Fibroblast of peridontal ligament (primary cell): ENCODE data around the gene DSCAML1.

ENCODE experiments used
- DNase-seq: peaks from one replicate; pipeline ENCODE4 v3.0.0-alpha.2; 2010; ENCODE audit errors: extremely low read depth

DSCAML1 gene

DNA sequence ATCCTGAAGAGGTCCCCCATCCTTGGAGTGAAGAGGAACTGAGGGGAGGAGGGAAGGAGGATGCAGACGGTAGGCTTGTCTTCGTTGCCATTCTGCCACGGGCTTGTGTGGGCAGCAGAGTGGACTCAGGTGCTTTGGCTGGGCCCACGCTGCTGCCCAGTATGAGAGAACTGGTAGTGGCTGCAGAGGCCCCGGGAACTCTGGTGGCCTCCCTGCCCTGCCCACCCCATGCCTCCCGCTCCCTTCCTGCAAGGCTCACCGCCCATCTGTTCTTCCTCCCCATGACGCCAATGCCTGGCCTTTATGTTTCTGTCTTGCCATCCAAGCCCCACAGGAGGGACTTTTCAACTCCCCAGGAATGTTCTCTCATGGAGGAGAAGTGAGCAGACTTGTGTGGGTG lies 157.4 kb downstream of the DSCAML1 start:
- no peak for DNase-seq

GRCh38 chr11:117638911-117639543 lies 158.0 kb downstream of the DSCAML1 start:
- no peak for DNase-seq

DNA sequence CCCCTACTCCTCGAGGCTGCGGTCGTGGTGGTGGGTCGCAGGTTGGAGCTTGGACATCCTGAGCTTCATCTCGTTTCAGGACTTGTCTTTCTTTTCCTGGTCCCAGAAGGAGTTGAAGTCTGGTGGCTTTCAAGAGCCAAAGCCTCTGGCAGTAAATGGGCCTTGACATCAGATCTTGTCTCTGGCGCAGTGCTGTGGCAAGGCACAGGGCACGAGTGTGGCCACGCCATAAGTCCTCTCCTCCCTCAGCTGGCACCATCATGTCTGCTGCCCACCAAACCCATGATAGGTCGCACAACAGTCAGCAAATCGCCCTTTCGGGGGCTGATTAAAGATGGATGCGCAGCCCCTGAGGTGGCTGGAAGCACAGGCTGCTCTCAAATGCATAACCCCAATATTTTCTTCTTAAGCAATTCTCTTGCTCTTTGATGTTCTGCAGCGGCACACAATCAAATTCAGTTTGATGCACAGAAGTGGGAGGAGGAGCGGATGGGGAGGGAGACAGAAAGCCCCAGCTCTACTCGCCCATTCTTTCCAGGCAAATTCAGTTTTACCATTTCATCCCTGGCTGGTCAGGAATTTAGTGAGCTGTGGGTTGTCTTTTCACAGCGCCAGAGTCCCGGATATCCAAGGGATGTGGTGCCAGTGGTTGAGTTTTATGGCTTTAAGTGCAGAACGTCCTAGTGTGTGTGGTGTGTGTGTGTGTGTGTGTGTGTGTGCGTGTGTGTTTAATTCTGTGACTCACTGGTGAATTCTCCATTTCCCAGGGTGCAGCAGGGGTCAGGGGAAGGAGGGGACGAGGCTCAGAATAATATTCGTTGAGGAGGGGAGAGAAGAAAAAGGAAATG lies 162.0 kb downstream of the DSCAML1 start:
- DNase-seq, result no peak

DNA sequence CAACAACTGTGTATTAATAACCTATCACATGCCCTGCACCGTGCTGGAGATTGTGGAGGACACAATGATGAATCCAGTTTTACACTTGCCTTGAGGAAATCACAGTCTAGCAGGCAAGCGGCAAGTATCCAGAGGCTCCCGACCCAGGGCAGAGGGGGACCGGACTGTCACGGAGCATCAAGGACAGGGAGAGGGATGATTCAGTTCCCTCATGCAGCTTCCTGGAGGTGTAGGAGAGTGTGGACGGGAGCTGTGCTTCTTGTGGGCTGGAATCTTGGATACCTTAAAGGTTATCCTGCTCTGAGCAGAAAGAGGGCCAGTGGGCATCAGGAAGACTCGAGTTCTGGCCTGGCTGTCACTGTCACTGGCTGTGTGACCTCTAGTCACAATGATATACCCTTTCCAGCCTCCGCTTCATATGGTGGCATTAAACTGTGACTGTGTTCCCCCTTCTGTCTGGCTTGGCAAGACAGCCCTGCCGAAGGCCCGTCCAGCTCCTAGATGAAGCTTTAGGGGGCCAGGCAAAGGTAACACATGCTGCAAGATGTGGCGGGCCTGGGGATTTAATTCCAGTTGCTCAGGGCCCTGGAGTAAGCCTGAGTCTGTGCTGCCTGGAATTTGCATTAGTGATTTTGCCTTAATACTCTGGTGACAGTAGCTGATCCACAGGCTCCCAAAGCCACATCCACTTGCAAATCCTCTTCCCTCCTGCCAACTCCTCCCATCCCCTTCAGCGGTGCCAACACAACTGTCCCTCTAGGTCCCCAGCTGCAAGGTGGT lies 162.8 kb downstream of the DSCAML1 start:
- no peak for DNase-seq

DNA sequence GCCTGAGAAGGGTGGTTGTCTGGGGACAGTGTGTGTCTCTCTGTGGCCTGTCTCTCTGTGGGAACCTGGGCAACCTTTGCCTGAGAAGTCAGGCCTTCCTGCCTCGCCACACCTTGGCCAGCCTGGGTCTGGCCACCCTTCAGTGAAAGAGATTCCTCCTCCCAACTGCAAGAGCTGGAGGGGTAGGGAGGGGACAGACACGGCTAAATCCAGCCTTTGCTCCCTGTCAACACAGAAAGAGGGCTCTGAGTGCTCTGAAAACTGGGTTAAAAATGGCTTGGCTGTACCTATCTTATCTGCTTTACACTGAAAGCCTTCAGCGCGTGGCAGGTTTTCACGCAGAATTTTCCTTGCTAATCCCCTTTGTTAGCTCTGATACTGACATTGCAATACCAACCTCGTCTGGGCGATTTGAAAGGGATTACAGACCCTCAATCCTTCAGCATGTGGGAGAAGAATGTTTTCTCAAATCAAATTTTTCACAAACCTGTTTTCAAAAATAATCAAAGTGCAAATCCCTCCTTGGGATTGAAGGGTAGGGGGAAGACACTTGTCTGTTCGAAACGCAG lies 163.7 kb downstream of the DSCAML1 start:
- no peak for DNase-seq

DNA sequence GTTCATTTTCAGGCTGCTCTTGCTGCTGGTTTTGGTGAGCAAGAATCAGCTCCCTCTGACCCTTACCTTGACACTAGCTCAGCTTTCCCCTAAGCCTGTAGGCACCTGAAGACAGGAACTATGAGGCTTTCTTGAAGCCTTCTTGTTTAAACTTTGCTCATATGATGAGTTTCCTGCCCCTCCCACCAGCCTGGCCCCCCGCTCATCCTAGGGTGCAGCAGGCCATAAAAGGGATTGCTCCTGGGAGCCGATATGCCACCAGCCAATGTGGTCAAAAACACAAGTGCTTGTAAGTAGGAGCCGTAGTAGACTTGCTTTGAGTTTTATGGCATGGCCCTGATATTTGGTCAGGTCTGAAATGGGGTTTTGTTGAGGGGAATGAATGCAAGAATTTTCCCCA lies 164.7 kb downstream of the DSCAML1 start:
- no peak for DNase-seq

DNA sequence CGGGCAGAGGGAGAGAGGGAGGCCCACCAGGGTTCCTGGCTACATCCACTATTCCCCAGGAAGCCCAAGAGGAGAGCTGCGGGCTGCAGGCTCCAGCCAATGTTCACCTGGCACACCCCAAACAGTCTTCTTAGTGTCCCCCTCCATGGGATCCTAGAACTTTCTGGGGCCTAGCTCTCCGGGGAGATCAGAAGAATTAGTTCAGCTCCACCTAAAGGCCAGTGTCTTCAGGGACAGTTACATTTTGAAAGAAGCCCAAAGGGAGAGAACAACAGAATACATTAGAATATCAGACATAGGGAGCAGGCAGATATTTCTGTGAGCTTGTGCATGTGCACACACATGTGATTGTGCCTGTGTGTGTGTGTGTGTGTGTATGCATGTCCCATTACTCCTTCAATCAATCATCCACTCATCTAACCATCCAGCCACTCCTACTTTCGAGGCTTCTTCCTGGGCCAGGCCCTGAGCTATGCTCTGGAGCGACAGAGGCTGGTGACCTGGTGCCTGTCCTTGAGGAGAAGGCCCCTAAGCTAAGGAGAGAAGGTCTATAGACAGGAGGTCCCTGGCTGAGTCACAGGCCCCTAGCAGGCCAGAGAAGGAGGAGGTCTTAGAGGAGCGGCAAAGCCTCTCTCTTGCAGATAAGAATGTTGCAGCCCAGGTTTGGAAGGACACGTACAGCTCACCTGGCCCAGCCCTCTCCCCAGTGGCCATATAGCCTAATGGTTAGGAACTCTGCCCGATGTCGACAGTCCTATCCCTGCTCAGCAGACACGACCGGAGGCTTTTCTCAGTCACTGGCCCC lies 165.5 kb downstream of the DSCAML1 start:
- no peak for DNase-seq

GRCh38 chr11:117629891-117630538 lies 167.0 kb downstream of the DSCAML1 start:
- no peak for DNase-seq

GRCh38 chr11:117629146-117629545 lies 167.9 kb downstream of the DSCAML1 start:
- no peak for DNase-seq

GRCh38 chr11:117627259-117627658 lies 169.8 kb downstream of the DSCAML1 start:
- DNase-seq, result no peak

DNA sequence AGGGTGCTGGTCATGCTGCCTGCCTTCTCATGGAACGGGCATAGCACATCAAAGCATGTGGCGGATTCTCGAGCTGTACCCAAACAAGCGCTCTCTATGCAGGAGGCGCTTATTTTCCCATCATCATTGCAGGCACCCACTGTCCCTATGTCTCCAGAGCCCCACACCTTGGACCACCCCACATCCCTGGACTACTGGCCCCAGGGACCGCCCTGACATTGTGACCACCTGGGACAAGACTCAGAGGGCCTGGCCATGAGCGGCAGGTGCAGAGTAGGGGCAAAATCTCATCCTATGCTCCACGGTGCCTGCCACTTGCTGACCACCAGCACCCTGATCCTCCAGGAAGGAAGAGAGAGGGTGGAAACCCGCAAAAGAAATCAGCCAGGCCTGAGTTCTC lies 170.4 kb downstream of the DSCAML1 start:
- no peak for DNase-seq

- no peak for DNase-seq
Observed at GRCh38 chr11:117625237-117625636, 171.8 kb downstream of the DSCAML1 start.

- no peak for DNase-seq
Observed at GRCh38 chr11:117623831-117624271, 173.2 kb downstream of the DSCAML1 start.

DNA sequence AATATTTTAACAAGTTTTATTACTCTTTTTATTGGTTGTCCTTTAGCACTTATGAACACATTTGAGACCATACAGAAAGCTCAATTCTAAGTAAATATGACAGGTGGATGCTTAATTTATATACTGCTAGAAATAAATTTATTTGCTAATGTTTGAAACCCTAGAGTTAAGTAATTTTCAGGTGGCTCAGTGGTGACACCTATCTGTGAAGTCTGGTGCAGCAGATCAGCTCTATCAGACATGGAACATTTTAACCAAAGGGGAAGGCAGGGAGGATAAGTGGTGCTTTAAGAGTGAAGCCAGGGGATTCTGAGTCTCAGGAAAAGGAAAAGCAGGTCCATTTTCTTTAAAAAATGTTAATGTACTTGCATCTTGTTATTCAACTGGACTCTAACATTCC lies 175.8 kb downstream of the DSCAML1 start:
- DNase-seq, result peak; percentile 9

GRCh38 chr11:117620659-117621058 lies 176.4 kb downstream of the DSCAML1 start:
- no peak for DNase-seq

DNA sequence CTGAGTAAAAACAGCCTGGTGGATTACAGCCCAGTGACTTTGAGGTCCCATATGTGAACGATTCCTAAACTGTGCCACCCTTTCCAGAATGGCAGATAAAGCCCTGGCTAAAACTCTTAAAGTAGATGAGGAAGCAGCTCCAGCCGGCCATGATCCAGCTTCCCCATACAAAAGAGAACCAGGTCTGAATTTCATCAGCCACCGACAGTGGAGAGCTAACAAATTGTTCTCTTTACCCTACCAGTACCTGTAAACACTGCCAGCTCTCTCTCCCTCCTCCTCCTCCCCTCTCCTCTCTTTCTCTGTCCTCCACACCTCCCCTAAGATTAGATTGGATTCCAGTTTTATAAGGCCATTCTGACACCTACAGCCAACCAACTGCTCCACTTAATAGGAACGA lies 176.9 kb downstream of the DSCAML1 start:
- DNase-seq, result no peak

DNA sequence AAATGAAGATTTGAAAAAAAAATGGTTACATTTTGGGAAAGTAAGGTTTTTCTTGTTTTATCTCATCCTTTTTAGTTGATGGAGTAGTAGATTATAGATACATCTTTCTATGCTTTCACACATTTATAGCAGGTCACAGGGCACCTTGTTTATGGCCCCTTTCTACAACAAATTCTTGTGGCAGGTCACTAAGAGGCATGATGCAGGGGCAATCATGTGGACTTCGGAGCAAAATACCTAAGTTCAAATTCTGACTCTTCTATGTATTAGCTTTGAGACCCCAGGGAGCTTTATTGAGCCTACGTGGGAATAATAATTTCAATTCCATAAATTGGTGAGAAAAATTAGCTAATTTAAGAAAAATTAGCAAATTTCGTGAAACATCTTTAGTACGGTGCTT lies 177.4 kb downstream of the DSCAML1 start:
- DNase-seq, result no peak

DNA sequence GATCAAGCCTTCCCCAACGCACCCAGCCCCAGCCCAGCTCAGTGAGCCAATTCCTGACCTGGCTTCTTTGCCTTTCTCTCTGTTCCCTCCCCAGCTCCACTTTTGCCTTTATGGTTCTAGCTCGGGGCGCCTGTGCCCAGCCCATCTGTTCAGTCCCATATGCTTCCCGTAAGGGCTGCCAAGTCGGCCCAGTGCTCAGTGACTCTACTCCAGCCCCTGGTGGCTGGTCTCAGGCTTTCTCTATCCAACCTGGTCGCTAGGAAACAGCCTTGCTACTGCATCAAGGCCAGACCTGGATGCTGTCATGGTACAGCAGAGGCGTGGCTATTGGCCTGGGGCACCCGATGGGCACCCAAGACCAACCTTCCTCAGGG lies 178.0 kb downstream of the DSCAML1 start:
- no peak for DNase-seq

GRCh38 chr11:117618302-117618981 lies 178.6 kb downstream of the DSCAML1 start:
- DNase-seq, result no peak

DNA sequence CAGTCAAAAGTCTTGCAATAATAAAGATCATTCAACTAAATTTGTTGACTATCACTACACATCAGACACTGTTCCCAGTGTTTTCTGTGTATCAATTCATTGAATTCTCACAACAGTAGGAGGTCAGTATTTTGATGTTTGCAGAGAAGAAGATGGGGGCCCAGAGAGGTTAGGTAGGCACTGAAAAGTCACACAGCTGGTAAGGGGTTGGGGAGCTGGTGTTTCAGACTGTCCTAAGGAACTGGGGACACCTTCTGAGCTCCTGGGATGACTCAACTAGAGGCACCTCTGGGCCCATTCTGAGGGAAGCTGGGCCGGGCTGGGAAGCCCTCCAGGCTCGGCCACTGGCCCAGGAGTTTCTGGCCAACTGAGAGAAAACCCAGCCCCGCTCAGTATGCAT lies 180.0 kb downstream of the DSCAML1 start:
- no peak for DNase-seq
